ENCODE results near the gene TXNDC5. TPM values are rescaled to one million over a fixed set of nuclear protein-coding genes. Genes with fewer than 3 reads are reported as not detected.
"Not testable (repeated sequence)": the region's sequence is repeated elsewhere in the genome, so short reads cannot be mapped to it uniquely, and the experiment has no call there.

The TXNDC5 gene
- polyA plus RNA-seq, 1 donor: 96.3 TPM

DNA sequence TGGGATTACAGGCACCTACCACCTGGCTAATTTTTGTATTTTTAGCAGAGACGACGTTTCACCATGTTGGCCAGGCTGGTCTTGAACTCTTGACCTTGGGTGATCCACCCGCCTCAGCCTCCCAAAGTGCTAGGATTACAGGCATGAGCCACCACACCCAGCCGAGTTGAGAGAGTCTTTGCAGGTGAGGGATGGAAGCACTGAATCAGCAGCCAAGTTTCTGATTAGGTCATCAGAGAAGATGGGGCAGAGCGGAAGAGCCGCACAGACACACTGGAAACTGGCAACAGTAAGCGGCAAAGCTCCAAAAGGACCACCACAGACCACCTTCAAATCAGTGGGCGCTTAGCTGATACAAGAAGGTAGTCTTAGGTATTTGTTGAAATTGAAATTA is 12.4 kb downstream of the TXNDC5 start:
- H3K9me3 ChIP-seq (ENCODE audit: control insufficient read depth, low read depth, low read length); H3K4me3 ChIP-seq (ENCODE audit: low read length); DNase-seq; H3K27ac ChIP-seq (ENCODE audit: low read length); H3K27me3 ChIP-seq (ENCODE audit: control insufficient read depth, insufficient read depth, low read length): not testable (repeated sequence)
- H3K4me1 ChIP-seq (ENCODE audit: control insufficient read depth, insufficient read depth, low read length): peaks cover 14% of the 10 kb centered on the region
- H3K36me3 ChIP-seq (ENCODE audit: control insufficient read depth, insufficient read depth, low read length): peaks cover 82% of the 10 kb centered on the region
- WGBS (ENCODE audit: insufficient coverage, low lambda C conversion rate): no CpG with 5 or more reads among the region's 8 CpGs

DNA sequence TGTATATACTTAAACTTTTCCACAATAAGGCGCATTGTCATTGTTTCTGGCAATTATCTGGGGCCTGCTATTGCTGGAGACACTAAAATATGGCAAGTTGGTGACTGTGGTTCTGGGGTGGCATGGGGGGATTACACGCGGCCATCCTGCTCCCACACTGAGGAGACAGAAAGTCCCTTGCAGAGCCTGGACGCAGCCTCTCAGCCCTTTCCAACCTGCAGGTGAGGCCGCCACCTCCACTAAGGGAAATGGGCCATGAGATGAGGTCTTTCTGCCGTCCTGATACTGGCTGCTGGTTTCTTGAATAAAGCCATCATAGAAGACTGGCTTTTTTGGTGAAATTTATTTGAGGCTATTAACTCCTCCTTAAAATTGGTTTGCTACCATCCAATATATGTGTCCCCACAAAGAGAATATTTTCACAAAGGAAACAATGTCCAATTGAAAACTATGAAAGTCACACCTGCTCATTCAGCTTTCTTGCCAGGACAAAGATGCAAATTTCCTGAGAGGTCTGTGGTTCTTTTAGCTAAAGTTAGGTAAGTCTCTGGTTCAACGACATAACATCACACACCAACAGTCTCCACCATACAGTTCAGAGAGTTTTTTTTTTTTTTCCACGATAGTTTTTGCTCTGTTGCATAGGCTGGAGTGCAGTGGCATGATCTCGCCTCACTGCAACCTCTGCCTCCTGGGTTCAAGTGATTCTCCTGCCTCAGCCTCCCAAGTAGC is 13.0 kb downstream of the TXNDC5 start:
- Histone ChIP-seq H3K9me3 (ENCODE audit: control insufficient read depth, low read depth, low read length) (no peaks in the 10 kb centered on the region), H3K36me3 (ENCODE audit: control insufficient read depth, insufficient read depth, low read length) (peaks cover 82% of the 10 kb centered on the region), H3K4me3 (ENCODE audit: low read length) (no peak overlapping the region), H3K4me1 (ENCODE audit: control insufficient read depth, insufficient read depth, low read length) (peaks cover 14% of the 10 kb centered on the region), H3K27me3 (ENCODE audit: control insufficient read depth, insufficient read depth, low read length) (no peaks in the 10 kb centered on the region), H3K27ac (ENCODE audit: low read length) (no peak overlapping the region)
- whole genome bisulfite sequencing (ENCODE audit: insufficient coverage, low lambda C conversion rate): 83% methylated on average over 1 of the region's 9 CpGs
- DNase-seq: no peak

DNA sequence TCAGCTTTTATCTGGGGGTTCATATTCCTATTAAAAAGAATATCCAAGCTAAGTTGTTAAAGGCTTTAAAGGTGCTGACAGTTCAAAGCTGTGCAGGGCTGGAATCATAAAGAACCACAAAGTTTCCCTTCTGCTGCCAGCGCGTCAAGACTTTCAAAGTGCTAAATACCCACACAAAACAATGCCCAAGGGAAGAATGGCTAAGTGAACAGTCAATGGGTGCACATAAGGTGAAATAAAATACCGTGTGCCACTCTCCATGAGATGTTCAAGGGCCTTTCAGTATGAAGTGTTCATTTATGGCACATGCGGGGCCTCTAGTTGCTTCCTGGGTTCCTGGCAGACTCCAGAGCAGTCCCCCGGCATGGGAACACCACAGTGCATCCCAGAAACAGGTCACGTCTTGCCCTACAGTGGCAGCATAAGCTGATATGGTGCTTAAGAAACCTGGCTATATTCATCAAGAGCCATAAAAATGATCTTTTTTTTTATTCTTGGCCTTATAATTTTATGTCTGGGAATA is 14.1 kb downstream of the TXNDC5 start:
- Histone ChIP-seq H3K4me3 (ENCODE audit: low read length) (no peak overlapping the region), H3K36me3 (ENCODE audit: control insufficient read depth, insufficient read depth, low read length) (peaks cover 82% of the 10 kb centered on the region)
- WGBS (ENCODE audit: insufficient coverage, low lambda C conversion rate): no CpG with 5 or more reads among the region's 6 CpGs

DNA sequence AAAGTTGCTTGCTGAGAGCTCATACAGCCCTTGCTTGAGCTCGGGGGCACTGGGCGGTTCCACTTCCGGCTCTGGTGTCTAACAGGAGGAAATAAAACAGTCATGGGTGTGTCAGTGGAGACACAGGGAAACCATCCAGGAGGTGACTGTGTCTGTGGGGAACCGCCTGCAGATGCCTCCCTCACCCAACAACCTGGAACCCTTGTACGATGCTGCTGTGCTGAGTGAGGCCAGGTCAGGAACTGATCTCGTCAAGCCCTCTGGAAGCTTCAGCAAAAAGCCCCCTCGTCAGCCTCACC is 15.5 kb downstream of the TXNDC5 start:
- Histone ChIP-seq H3K36me3 (ENCODE audit: control insufficient read depth, insufficient read depth, low read length) (peaks cover 84% of the 10 kb centered on the region), H3K9me3 (ENCODE audit: control insufficient read depth, low read depth, low read length) (no peaks in the 10 kb centered on the region), H3K4me1 (ENCODE audit: control insufficient read depth, insufficient read depth, low read length) (peaks cover 12% of the 10 kb centered on the region), H3K27ac (ENCODE audit: low read length) (no peak overlapping the region), H3K27me3 (ENCODE audit: control insufficient read depth, insufficient read depth, low read length) (no peaks in the 10 kb centered on the region), H3K4me3 (ENCODE audit: low read length) (no peak overlapping the region)
- DNase-seq: no peak
- no CpG with 5 or more reads among the region's 7 CpGs for WGBS (ENCODE audit: insufficient coverage, low lambda C conversion rate)

More for the DNA sequence above, 14.1 kb downstream of the TXNDC5 start:
- no peaks in the 10 kb centered on the region for H3K9me3 ChIP-seq (ENCODE audit: control insufficient read depth, low read depth, low read length)
- H3K27me3 ChIP-seq (ENCODE audit: control insufficient read depth, insufficient read depth, low read length): no peaks in the 10 kb centered on the region
- peaks cover 14% of the 10 kb centered on the region for H3K4me1 ChIP-seq (ENCODE audit: control insufficient read depth, insufficient read depth, low read length)
- H3K27ac ChIP-seq (ENCODE audit: low read length): no peak overlapping the region
- no peak for DNase-seq

DNA sequence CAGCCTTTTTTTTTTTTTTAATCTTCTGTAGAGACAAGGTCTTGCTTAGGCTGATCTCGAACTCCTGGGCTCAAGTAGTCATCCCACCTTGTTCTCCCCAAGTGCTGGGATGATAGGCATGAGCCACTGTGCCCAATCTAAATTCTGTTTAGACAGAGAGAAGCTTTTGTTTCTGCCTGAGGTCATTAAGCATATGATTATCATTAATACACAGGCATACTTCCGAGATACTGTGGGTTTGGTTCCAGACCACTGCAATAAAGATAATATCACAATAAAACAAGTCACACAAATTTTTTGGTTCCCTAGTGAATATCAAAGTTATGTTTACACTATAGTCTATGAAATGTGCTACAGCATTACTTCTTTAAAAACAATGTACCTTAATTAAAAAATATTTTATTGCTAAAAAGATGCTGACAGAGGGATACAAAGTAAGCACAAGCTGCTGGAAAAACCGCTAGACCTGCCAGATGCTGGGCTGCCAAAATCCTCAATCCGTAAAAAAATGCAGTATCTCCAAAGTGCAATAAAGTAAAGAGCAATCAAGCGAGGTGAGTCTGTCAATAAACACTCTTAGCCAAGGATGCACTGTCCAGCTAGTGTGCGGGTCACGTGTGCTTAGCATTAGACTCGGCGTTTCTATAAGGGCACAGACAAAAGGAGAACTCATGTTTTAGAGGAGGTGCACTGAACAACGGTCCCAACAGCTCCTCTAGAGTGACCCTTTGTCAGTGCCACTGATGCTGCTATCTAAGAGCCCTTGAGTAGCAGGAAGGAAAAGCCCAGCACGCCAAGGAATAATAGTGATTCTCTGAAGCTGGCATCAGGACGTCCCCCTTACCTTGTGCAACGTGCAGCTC is 16.1 kb downstream of the TXNDC5 start:
- Histone ChIP-seq H3K4me1 (ENCODE audit: control insufficient read depth, insufficient read depth, low read length) (peaks cover 6% of the 10 kb centered on the region), H3K4me3 (ENCODE audit: low read length) (no peak overlapping the region), H3K9me3 (ENCODE audit: control insufficient read depth, low read depth, low read length) (no peaks in the 10 kb centered on the region), H3K27ac (ENCODE audit: low read length) (no peak overlapping the region), H3K27me3 (ENCODE audit: control insufficient read depth, insufficient read depth, low read length) (no peaks in the 10 kb centered on the region), H3K36me3 (ENCODE audit: control insufficient read depth, insufficient read depth, low read length) (peaks cover 86% of the 10 kb centered on the region)
- DNase-seq: no peak
- no CpG with 5 or more reads among the region's 13 CpGs for WGBS (ENCODE audit: insufficient coverage, low lambda C conversion rate)

DNA sequence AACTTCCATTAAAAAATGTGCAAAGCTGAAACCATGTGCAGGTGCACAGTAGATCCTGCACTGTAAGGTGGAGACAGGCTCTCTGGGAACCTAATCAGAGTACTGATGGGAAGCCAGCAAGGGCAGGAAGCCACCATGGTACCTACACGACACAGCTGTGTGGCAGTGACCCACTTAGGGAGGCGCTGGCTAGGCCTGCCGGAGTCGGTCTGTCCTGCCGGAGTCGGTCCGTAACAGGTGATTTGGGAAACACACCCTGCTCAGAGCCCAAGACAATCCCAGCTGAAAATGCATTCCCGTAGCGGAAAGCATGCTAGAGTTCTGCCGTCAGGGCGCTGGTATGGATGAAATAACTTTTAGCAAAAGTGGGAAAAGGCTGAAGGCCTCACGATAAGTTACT is 17.2 kb downstream of the TXNDC5 start:
- DNase-seq: no peak
- no peak overlapping the region for H3K27ac ChIP-seq (ENCODE audit: low read length)
- H3K27me3 ChIP-seq (ENCODE audit: control insufficient read depth, insufficient read depth, low read length): no peaks in the 10 kb centered on the region
- WGBS (ENCODE audit: insufficient coverage, low lambda C conversion rate): 100% methylated on average over 1 of the region's 12 CpGs
- peaks cover 89% of the 10 kb centered on the region for H3K36me3 ChIP-seq (ENCODE audit: control insufficient read depth, insufficient read depth, low read length)
- H3K9me3 ChIP-seq (ENCODE audit: control insufficient read depth, low read depth, low read length): no peaks in the 10 kb centered on the region
- H3K4me3 ChIP-seq (ENCODE audit: low read length): no peak overlapping the region
- H3K4me1 ChIP-seq (ENCODE audit: control insufficient read depth, insufficient read depth, low read length): no peaks in the 10 kb centered on the region

DNA sequence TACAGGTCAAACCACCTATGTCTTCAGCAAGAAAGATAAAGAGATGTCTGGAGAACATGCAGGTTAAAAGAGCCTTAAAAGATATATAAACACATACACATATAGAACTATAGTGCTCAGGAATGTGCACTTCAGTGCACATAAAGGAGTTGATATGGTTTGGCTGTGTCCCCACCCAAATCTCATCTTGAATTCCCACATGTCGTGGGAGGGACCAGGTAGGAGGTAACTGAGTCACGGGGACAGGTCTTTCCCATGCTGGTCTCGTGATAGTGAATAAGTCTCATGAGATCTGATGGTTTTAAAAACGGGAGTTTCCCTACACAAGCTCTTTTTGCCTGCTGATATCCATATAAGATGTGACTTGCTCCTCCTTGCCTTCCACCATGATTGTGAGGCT is 18.2 kb downstream of the TXNDC5 start:
- H3K4me3 ChIP-seq (ENCODE audit: low read length); DNase-seq; H3K9me3 ChIP-seq (ENCODE audit: control insufficient read depth, low read depth, low read length); H3K27ac ChIP-seq (ENCODE audit: low read length); H3K4me1 ChIP-seq (ENCODE audit: control insufficient read depth, insufficient read depth, low read length); H3K27me3 ChIP-seq (ENCODE audit: control insufficient read depth, insufficient read depth, low read length): not testable (repeated sequence)
- H3K36me3 ChIP-seq (ENCODE audit: control insufficient read depth, insufficient read depth, low read length): peaks cover 90% of the 10 kb centered on the region
- no CpG with 5 or more reads among the region's 4 CpGs for WGBS (ENCODE audit: insufficient coverage, low lambda C conversion rate)

DNA sequence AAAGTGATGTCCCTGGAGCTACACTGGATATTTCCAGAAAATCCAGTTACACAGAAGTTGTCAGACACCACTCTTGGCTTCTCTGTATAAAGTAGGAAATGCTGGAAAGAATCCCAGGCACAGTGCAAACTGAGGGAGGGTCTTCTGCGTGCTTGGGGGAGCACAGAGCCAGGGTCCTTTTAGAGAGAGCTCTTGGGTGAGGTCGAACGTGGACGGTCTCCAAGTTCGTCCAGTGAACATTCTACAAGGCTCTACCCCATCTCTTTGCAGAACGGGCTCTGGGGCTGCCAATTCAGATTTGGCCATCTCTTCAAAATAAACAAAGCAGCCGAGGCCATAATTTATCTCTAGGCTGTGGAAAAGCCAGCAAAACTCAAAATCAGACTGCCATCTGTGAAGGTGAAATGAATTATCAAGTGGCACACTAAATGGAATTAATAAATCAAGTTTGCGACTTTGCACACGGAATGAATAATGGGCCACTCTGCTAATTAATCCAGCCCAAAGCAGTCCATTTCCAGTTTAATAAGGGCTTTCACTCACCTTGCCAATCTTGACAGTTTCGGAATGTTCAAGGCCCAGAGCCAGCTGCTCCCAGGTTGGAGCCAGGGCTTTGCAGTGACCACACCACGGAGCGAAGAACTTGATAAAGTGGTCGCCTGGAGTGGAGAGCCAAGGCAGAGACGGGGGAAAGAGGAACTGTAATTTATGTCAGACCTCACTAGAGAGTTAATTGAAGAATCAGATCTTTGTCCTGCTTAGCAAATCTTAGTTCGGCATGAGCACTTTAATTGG is 19.3 kb downstream of the TXNDC5 start:
- Histone ChIP-seq H3K4me1 (ENCODE audit: control insufficient read depth, insufficient read depth, low read length) (no peaks in the 10 kb centered on the region), H3K4me3 (ENCODE audit: low read length) (no peak overlapping the region), H3K27me3 (ENCODE audit: control insufficient read depth, insufficient read depth, low read length) (no peaks in the 10 kb centered on the region), H3K36me3 (ENCODE audit: control insufficient read depth, insufficient read depth, low read length) (peaks cover 94% of the 10 kb centered on the region), H3K27ac (ENCODE audit: low read length) (no peak overlapping the region), H3K9me3 (ENCODE audit: control insufficient read depth, low read depth, low read length) (no peaks in the 10 kb centered on the region)
- no peak for DNase-seq
- no CpG with 5 or more reads among the region's 15 CpGs for WGBS (ENCODE audit: insufficient coverage, low lambda C conversion rate)

DNA sequence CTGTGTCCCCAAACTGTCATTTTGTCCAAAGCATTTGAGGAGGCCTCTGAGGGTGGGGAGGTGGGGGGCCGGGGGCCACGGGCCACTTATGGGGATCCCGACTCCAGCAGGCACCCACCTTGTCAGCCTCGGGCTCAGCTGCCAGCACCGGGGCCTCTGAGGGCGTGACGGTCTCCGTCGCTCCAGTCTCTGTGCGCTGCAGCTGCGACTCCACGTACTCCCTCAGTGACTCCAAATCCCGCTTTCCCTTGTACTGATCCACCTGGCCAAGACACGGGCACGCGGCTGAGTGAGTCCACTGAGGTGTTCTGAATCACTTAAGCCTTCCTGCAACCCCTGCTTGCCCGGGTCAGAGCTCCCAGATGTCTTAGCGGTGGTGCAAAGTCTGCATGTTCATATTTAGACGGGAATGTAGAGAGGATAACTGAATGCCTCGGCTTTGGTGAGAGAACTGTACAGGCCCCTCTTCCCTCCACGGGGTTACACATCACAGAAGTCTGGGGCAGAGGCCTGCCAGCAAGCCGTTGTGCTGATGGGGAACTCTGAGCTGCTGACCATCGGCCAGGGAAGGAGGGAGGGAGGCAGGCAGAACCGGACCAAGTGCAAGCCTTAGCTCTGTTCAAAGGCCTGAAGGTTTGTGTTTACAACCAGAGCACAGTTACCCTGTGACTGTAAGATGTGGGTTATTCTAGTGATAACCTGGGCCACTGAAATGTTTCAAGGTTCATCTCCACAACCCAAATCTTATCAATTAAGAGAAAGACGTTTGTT is 21.8 kb downstream of the TXNDC5 start:
- Histone ChIP-seq H3K27me3 (ENCODE audit: control insufficient read depth, insufficient read depth, low read length) (no peaks in the 10 kb centered on the region), H3K9me3 (ENCODE audit: control insufficient read depth, low read depth, low read length) (no peaks in the 10 kb centered on the region), H3K36me3 (ENCODE audit: control insufficient read depth, insufficient read depth, low read length) (peaks cover 97% of the 10 kb centered on the region), H3K27ac (ENCODE audit: low read length) (no peak overlapping the region), H3K4me3 (ENCODE audit: low read length) (no peak overlapping the region), H3K4me1 (ENCODE audit: control insufficient read depth, insufficient read depth, low read length) (no peaks in the 10 kb centered on the region)
- no CpG with 5 or more reads among the region's 25 CpGs for WGBS (ENCODE audit: insufficient coverage, low lambda C conversion rate)
- DNase-seq: no peak
